Type B pancreatic cell (in vitro differentiated cells): ENCODE results near the gene FOXA3. TPM values are rescaled to one million over a fixed set of nuclear protein-coding genes. Genes with fewer than 3 reads are reported as not detected.
A peak's percentile ranks its signal among the peaks of the same experiment; 100 is the strongest.

Experiments used
- DNase-seq: peaks from one replicate; pipeline ENCODE4 v3.0.0; 2021; ENCODE audit warnings: mixed read lengths; ENCODE audit not compliant: unreplicated experiment; ENCODE audit errors: extremely low spot score
- H3K27ac Mint-ChIP-seq: 2 replicates; pipeline ENCODE4 v1.8.0; 2021; ENCODE audit warnings: mild to moderate bottlenecking, mixed read lengths
- H3K27me3 Mint-ChIP-seq: 2 replicates; pipeline ENCODE4 v1.8.0; 2021; ENCODE audit warnings: mixed read lengths
- H3K36me3 Mint-ChIP-seq: 2 replicates; pipeline ENCODE4 v1.8.0; 2021; ENCODE audit warnings: mixed read lengths
- H3K4me1 Mint-ChIP-seq: one replicate; pipeline ENCODE4 v1.8.0; 2021; ENCODE audit warnings: mixed read lengths; ENCODE audit not compliant: unreplicated experiment
- H3K4me3 Mint-ChIP-seq: 2 replicates; pipeline ENCODE4 v1.8.0; 2021; ENCODE audit warnings: mild to moderate bottlenecking, mixed read lengths
- H3K9me3 Mint-ChIP-seq: 2 replicates; pipeline ENCODE4 v1.8.0; 2021; ENCODE audit warnings: mixed read lengths
- total RNA-seq: library from RNA; stranded (reverse); gene quantifications from 2 replicates; pipeline ENCODE4 v1.2.1, GENCODE V29; 2021; ENCODE audit warnings: low replicate concordance
- TF ChIP-seq, protein P1 (sequence below): fragments of 200-600 bp; sonication (generic); conservative IDR thresholded peaks from 2 replicates; pipeline ENCODE4 v1.5.0; 2021; ENCODE audit warnings: antibody characterized with exemption, mild to moderate bottlenecking

The FOXA3 gene
- total RNA-seq, 1 donor from 2014 or later = 3.3 TPM

- TF ChIP-seq, protein P1, sequence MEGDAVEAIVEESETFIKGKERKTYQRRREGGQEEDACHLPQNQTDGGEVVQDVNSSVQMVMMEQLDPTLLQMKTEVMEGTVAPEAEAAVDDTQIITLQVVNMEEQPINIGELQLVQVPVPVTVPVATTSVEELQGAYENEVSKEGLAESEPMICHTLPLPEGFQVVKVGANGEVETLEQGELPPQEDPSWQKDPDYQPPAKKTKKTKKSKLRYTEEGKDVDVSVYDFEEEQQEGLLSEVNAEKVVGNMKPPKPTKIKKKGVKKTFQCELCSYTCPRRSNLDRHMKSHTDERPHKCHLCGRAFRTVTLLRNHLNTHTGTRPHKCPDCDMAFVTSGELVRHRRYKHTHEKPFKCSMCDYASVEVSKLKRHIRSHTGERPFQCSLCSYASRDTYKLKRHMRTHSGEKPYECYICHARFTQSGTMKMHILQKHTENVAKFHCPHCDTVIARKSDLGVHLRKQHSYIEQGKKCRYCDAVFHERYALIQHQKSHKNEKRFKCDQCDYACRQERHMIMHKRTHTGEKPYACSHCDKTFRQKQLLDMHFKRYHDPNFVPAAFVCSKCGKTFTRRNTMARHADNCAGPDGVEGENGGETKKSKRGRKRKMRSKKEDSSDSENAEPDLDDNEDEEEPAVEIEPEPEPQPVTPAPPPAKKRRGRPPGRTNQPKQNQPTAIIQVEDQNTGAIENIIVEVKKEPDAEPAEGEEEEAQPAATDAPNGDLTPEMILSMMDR = no peak
- no peak overlapping the region for H3K27ac Mint-ChIP-seq
- H3K36me3 Mint-ChIP-seq = peaks cover 16% of the 10 kb centered on the region
- H3K4me3 Mint-ChIP-seq = peak overlapping the region; percentile 65
- DNase-seq = no peak
- peaks cover 8% of the 10 kb centered on the region for H3K27me3 Mint-ChIP-seq
- no peaks in the 10 kb centered on the region for H3K9me3 Mint-ChIP-seq
- peaks cover 6% of the 10 kb centered on the region for H3K4me1 Mint-ChIP-seq
These were observed 37.3 kb downstream of the FOXA3 start for GRCh38 chr19:45901432-45901911.

- no peak for DNase-seq
- peaks cover 16% of the 10 kb centered on the region for H3K36me3 Mint-ChIP-seq
- peak within 1 kb of the TSS; percentile 74 for H3K27ac Mint-ChIP-seq
- peaks cover 6% of the 10 kb centered on the region for H3K4me1 Mint-ChIP-seq
- peak within 1 kb of the TSS; percentile 95 for H3K4me3 Mint-ChIP-seq
- no peaks in the 10 kb centered on the region for H3K9me3 Mint-ChIP-seq
- TF ChIP-seq, protein P1 = no peak
- H3K27me3 Mint-ChIP-seq = peaks cover 11% of the 10 kb centered on the region
These were observed 38.0 kb downstream of the FOXA3 start, which contains the start of gene MYPOP for GRCh38 chr19:45901912-45902650. Gene MYPOP (minus strand): TSS chr19:45902613. CDS start chr19:45901773, 840 bp downstream.

GRCh38 chr19:45902651-45903625 is 38.8 kb downstream of the FOXA3 start:
- peaks cover 6% of the 10 kb centered on the region for H3K4me1 Mint-ChIP-seq
- H3K27me3 Mint-ChIP-seq = peaks cover 11% of the 10 kb centered on the region
- peak overlapping the region; percentile 74 for H3K27ac Mint-ChIP-seq
- no peaks in the 10 kb centered on the region for H3K9me3 Mint-ChIP-seq
- peaks cover 16% of the 10 kb centered on the region for H3K36me3 Mint-ChIP-seq
- DNase-seq = peak; percentile 100
- TF ChIP-seq, protein P1 = no peak
- H3K4me3 Mint-ChIP-seq = peak overlapping the region; percentile 95

DNA sequence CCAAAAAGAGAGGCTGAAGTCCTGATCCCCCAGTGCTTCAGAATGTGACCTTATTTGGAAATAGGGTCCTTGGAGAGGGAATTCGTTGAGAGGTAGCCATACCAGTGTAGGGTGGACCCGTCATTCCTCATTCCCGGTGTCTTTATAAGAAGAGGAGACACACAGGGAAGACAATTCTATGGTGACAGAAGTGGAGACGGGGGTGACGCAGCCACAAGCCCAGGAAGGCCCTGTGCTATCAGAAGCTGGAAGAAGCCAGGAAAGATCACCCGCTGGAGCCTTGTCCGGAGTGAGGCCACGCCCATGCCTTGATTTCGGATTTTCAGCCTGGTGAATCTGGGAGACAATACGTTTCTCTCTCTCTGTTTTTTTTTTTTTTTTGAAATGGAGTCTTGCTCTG is 40.9 kb downstream of the FOXA3 start:
- DNase-seq = no peak
- no peaks in the 10 kb centered on the region for H3K9me3 Mint-ChIP-seq

DNA sequence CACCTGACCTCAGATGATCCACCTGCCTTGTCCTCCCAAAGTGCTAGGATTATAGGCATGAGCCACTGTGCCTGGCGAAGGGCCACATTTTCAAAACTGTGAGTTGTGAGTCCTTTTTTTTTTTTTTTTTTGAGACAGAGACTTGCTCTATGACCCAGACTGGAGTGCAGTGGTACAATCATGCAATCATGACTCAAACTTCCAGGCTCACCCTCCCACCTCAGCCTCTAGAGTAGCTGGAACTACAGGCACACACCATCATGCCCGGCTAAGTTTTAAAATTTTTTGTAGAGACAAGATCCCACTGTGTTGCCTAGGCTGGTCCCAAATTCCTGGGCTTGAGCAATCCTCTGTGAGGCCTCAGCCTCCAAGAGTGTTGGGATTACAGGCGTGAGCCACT is 42.1 kb downstream of the FOXA3 start:
- TF ChIP-seq, protein P1 = no peak
- Mint-ChIP-seq H3K9me3 (no peaks in the 10 kb centered on the region), H3K27ac (no peak overlapping the region), H3K36me3 (no peaks in the 10 kb centered on the region), H3K27me3 (peaks cover 14% of the 10 kb centered on the region), H3K4me1 (no peaks in the 10 kb centered on the region), H3K4me3 (no peak overlapping the region)
- no peak for DNase-seq

More for the DNA sequence above, 40.9 kb downstream of the FOXA3 start:
- peaks cover 6% of the 10 kb centered on the region for H3K4me1 Mint-ChIP-seq
- no peak overlapping the region for H3K4me3 Mint-ChIP-seq
- peaks cover 20% of the 10 kb centered on the region for H3K27me3 Mint-ChIP-seq
- H3K27ac Mint-ChIP-seq = no peak overlapping the region
- TF ChIP-seq, protein P1 = no peak
- H3K36me3 Mint-ChIP-seq = peaks cover 8% of the 10 kb centered on the region
